Effector memory CD8-positive, alpha-beta T cell (primary cell): Measurements from ENCODE around the gene NDUFB8.
"Not testable (repeated sequence)": the region's sequence is repeated elsewhere in the genome, so short reads cannot be mapped to it uniquely, and the experiment has no call there.

ENCODE experiments used
- ATAC-seq: fragments of 150-1000 bp; cut with Tn5 transposase; replicated peaks from 2 replicates; pipeline ENCODE4 v1.10.0; 2021; ENCODE audit warnings: mild to moderate bottlenecking, moderate library complexity
- DNase-seq, 3 experiments: peaks; one replicate each; pipeline ENCODE4 v3.0.0; 2021
- H3K27ac Mint-ChIP-seq, 2 donors: one replicate each; pipeline ENCODE4 v1.8.0; 2022; ENCODE audit warnings: mild to moderate bottlenecking in 2 of 2, mixed read lengths in 2 of 2, moderate library complexity in 2 of 2
- H3K27me3 Mint-ChIP-seq, 2 donors: one replicate each; pipeline ENCODE4 v1.8.0; 2022; ENCODE audit warnings: mixed read lengths in 2 of 2
- H3K36me3 Mint-ChIP-seq: one replicate; pipeline ENCODE4 v1.8.0; 2022; ENCODE audit warnings: mild to moderate bottlenecking, moderate library complexity, mixed read lengths; ENCODE audit not compliant: insufficient read depth
- H3K4me1 Mint-ChIP-seq, 2 donors: one replicate each; pipeline ENCODE4 v1.8.0; 2022; ENCODE audit warnings: low read depth in 2 of 2, mixed read lengths in 2 of 2
- H3K4me3 Mint-ChIP-seq, 2 donors: one replicate each; pipeline ENCODE4 v1.8.0; 2022; ENCODE audit warnings: mild to moderate bottlenecking in 2 of 2, mixed read lengths in 2 of 2, moderate library complexity in 2 of 2
- H3K9me3 Mint-ChIP-seq, 2 donors: one replicate each; pipeline ENCODE4 v1.8.0; 2022; ENCODE audit warnings: mixed read lengths in 2 of 2
- total RNA-seq, 9 experiments: gene quantifications; one replicate each; lab custom pipeline; 2026; lab: John Stamatoyannopoulos, UW

The NDUFB8 gene
- total RNA-seq: 13.5 to 24.1 (median 18.1) reads per million in 9 experiments

DNA sequence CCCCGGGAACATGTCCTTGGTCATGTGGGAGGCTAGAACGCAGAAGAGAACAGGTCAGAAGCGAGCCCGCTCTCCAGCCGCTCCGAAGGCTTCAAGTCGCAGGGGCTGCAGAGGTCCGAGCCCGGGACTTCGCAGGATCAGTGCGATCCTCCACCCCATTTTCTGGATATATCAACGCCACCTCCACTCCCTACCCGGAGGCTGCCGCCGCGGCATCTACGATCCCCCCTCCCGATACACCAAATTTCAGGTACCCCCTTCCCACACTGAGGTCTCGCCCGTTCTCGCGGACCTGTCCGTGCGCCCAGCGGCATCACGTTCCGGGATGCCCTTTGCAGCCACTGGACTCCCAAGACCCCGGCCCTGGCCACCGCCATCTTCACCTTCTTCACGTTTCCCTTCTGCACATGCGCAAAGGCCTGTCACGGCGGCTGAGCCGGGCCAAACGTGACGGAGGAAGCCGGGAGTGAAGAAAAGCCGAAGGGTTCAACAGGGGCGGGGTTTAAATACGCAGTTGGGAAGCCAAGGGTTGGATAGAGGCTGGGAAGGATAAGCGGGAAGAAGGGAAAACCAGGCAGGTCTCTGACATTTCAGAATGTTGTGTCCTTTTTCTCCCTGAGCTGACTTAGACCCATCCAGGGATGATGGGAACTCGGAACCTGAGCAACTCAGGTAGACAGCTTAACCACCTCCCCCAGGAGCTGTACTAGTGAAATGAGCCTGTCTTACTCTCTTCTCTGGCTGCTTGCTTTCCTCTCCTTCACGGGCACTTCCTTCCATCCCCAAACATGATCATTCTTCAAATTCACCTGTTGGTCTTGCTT lies at the start of gene NDUFB8:
TSS of gene NDUFB8 (minus strand) at position 397 of the 824 bp plus-strand sequence. CDS start at position 377, 20 bp downstream.
- H3K36me3 Mint-ChIP-seq: peaks cover 29% of the 10 kb centered on the region
- peak within 1 kb of the TSS; percentile 97 to 98 for H3K27ac Mint-ChIP-seq
- ATAC-seq (peak; percentile 82), DNase-seq (peak; percentile 82 to 87 (median 86))
- no peaks in the 10 kb centered on the region for H3K27me3 Mint-ChIP-seq
- peak within 1 kb of the TSS; percentile 91 to 96 for H3K4me3 Mint-ChIP-seq
- H3K9me3 Mint-ChIP-seq: no peaks in the 10 kb centered on the region
- peaks cover 15 to 23% of the 10 kb centered on the region in 2 donors for H3K4me1 Mint-ChIP-seq

DNA sequence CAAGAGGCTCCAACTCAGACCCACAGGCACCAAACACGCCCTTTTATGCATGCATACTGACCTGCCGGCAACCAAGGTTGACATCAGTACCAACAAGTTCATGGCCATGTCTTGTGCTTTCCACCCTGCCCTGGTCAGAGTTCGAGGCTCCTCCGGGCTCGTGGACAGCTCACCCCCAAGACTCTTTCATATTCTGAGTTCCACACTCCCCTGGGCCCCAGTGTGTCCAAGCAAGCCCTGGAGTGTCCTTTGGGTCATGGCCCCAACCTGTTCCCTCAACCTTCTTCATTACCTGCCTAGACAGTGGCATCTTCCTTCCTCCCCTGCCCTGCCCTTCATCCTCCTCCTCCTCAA lies 46.6 kb upstream of the NDUFB8 start:
- Mint-ChIP-seq H3K4me3 (no peak overlapping the region), H3K36me3 (peaks cover 2% of the 10 kb centered on the region), H3K4me1 (no peaks in the 10 kb centered on the region), H3K27ac (no peak overlapping the region), H3K27me3 (peaks cover 0 to 50% of the 10 kb centered on the region in 2 donors), H3K9me3 (no peaks in the 10 kb centered on the region)
- ATAC-seq (no peak), DNase-seq (no peak)

DNA sequence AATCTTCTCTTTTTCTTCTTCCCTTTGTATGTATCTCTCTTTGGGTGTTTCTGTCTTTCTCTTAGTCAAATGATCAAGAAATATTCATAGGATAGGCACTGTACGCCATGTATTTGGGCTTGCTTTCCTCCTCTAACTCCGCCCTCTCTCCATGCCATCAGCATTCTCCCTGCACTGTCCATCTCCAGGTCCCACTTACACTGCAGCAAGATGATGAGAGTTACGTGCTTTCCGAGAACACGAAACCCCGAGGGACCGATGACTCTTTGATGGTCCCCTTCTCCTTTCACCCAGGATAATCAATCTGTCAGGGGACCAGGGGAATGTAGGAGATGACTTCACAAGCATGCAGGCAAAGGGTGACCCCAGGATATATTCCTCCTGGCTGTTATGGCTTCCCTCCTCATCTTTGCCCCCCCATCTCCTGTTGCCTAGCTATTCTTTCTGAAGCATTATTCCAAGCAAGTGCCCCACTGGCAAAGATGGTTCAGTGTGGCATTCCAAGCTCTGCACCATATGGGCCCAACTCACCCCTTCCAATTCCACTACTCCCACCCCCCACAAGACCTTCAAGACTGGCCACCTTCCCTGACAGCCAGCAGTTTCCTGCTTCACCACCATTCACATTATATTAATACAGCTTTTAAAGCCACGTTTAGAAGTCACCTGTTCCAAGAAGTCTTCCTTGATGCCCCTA lies 46.1 kb upstream of the NDUFB8 start:
- no peaks in the 10 kb centered on the region for H3K4me1 Mint-ChIP-seq
- no peak overlapping the region for H3K27ac Mint-ChIP-seq
- peaks cover 2% of the 10 kb centered on the region for H3K36me3 Mint-ChIP-seq
- no peaks in the 10 kb centered on the region for H3K9me3 Mint-ChIP-seq
- ATAC-seq (no peak), DNase-seq (no peak)
- no peak overlapping the region for H3K4me3 Mint-ChIP-seq
- H3K27me3 Mint-ChIP-seq: peaks cover 0 to 50% of the 10 kb centered on the region in 2 donors

DNA sequence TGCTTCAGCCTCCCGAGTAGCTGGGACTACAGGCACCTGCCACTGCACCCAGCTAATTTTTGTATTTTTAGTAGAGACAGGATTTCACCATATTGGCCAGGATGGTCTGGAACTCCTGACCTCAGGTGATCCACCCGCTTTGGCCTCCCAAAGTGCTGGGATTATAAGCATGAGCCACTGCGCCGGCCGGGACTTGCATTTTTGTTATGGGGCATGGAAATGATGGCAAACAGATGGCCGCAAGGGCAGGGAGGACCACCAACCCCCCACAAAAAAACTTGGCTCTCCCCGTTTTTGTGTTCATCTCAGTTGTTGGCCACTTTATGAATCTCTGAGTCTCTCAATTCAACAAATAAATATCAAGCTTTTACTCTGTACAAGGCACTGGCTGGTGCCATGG lies 45.5 kb upstream of the NDUFB8 start:
- H3K36me3 Mint-ChIP-seq, H3K4me1 Mint-ChIP-seq, DNase-seq, H3K27ac Mint-ChIP-seq, H3K9me3 Mint-ChIP-seq, ATAC-seq, H3K4me3 Mint-ChIP-seq: not testable (repeated sequence)
- peaks cover 0 to 50% of the 10 kb centered on the region in 2 donors for H3K27me3 Mint-ChIP-seq

DNA sequence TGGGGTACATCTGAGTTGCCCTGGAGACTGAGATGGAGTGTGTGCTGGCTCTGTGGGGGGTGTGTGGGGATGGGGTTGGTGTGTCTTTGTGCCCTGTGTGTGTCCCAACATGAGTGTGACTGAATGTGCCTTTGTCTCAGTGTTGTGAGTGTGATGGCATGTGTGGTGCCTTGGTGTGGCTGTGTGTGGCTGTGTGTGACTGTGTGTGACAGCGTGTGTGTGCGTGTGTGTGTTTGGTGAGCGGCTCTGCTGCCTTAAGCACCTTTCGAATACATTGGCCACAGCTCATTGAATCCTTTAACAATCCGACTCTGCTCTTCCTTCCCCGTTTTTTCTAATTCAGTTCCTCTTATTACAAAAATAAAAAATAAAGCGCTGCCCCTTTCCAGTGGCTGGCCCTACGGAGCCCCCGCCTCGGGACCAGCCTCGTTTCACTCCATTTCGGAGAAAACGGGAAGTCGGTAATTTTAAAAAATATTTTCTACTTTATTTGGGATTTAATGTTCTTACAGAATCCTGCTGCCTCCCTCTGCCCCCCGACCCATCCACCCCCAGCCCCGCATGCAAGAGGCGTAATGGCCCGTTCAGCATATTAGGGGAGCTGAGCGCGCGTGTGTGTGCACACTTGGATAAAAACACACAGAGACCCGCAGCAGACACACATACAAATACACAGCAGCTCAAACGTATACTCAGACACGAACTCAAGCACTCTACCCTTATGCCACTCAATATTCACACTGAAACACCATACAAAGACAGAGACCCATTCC lies 41.6 kb upstream of the NDUFB8 start:
- no peak for ATAC-seq
- peaks cover 0 to 29% of the 10 kb centered on the region in 2 donors for H3K27me3 Mint-ChIP-seq
- H3K4me1 Mint-ChIP-seq: no peaks in the 10 kb centered on the region
- DNase-seq: no peak
- H3K27ac Mint-ChIP-seq: no peak overlapping the region
- no peaks in the 10 kb centered on the region for H3K9me3 Mint-ChIP-seq
- no peak overlapping the region for H3K4me3 Mint-ChIP-seq
- peaks cover 2% of the 10 kb centered on the region for H3K36me3 Mint-ChIP-seq

DNA sequence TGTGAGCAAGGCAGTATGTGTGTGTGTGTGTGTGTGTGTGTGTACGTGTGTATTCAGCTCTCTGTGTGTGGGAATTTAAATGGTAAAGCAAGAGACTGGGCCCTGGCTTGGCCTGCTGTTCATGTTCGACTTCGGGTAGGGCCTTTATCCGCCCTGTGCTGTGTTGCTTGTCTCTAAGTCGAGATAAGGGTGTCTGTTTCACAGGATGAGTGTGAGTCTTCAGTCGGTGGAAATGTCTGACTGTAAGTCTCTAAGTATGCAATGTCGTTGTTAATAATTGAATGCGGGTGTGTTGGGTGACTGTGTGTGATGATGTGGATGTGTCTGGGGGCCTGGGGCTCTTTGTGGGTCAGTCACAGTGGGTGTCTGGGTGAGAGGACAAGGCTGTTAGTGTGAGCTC lies 40.8 kb upstream of the NDUFB8 start:
- H3K36me3 Mint-ChIP-seq: peaks cover 2% of the 10 kb centered on the region
- H3K9me3 Mint-ChIP-seq: no peaks in the 10 kb centered on the region
- DNase-seq (no peak), ATAC-seq (no peak)
- H3K4me3 Mint-ChIP-seq: no peak overlapping the region
- no peak overlapping the region for H3K27ac Mint-ChIP-seq
- H3K4me1 Mint-ChIP-seq: no peaks in the 10 kb centered on the region
- H3K27me3 Mint-ChIP-seq: peaks cover 0 to 23% of the 10 kb centered on the region in 2 donors

DNA sequence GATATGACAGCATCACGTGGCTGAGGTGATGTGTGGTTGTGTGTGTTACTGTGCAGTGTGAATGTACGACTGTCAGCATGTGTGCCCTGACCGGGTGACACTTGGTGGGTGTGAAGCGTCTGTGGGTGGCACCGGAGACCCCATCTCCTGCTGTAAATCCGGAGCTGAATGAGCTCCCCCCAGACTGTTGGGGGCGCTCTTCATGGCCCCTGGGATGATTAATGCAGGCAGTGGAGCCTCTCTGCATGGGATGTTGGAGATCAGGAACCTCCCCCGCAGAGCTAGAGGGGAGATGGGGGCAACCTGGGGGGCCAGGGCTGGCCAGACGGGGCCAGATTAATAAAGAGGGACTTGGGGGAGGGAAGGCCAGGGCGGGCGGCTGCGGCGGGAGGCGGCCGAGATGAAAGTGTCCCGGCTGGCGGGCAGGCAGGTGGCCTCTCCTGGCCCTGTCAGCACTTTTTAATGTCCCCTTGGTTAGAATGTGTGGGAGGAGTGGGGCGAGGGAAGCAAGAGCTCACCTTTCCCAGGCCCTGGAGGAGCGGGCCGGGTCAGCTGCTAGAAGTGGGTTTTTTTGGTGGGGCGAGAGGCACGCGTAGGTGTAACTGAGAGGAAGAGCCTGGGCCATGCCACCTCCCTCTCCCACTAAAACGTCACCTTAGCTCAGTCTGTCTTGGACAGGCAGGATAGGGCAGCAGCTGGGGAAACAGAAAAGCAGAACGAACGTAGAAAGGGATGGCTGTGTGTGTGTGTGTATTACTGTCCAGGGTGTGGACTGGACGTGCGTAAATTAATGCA lies 40.2 kb upstream of the NDUFB8 start:
- H3K4me3 Mint-ChIP-seq: no peak overlapping the region
- no peaks in the 10 kb centered on the region for H3K4me1 Mint-ChIP-seq
- H3K36me3 Mint-ChIP-seq: peaks cover 1% of the 10 kb centered on the region
- H3K27ac Mint-ChIP-seq: no peak overlapping the region
- no peaks in the 10 kb centered on the region for H3K9me3 Mint-ChIP-seq
- DNase-seq: no peak
- H3K27me3 Mint-ChIP-seq: peaks cover 0 to 26% of the 10 kb centered on the region in 2 donors
- peak; percentile 41 for ATAC-seq

DNA sequence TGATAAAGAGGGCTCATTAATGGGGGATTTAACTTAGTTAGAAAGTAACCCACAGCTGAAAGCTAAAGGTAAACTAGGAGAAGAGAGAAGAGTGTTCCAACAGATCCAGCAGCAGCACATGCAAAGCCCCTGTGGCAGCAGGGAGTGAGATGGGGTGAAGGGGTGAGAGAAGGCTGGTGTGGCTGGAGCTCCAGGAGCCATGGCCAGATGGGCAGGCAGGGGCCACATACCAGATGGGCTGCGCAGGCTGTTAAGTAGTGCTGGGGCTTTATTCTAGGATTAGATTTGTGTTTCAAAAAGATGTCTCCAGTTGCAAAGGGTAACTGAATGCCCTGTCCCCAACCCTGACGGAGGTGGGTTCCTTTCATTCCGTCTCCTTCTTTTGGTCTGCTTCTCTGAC lies 39.2 kb upstream of the NDUFB8 start:
- H3K9me3 Mint-ChIP-seq: no peaks in the 10 kb centered on the region
- H3K27ac Mint-ChIP-seq: no peak overlapping the region
- DNase-seq (no peak), ATAC-seq (no peak)
- H3K27me3 Mint-ChIP-seq: peaks cover 0 to 27% of the 10 kb centered on the region in 2 donors
- no peaks in the 10 kb centered on the region for H3K4me1 Mint-ChIP-seq
- peaks cover 2% of the 10 kb centered on the region for H3K36me3 Mint-ChIP-seq
- H3K4me3 Mint-ChIP-seq: no peak overlapping the region

DNA sequence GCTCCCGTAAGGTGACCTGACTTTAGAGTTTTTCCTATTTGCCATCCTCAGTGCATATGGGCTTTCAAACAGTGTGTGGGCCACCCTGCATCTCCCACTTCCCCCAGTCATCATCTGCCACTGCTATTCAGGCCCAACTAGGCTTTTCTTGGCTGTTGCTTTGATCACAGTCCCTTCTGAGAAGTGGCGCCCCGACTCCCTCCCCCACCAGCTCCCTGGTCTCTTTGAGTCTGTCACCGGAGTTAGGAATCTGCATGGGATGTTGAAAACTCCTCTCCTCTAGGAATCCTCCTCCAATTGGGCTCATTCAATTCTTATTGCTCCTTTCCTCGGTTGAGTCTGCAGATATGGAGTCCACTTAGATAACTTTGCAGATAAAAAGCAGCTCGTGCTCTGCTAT lies 38.2 kb upstream of the NDUFB8 start:
- no peaks in the 10 kb centered on the region for H3K9me3 Mint-ChIP-seq
- ATAC-seq: no peak
- H3K27ac Mint-ChIP-seq: no peak overlapping the region
- no peak for DNase-seq
- no peak overlapping the region for H3K4me3 Mint-ChIP-seq
- H3K4me1 Mint-ChIP-seq: peaks cover 0 to 3% of the 10 kb centered on the region in 2 donors
- H3K27me3 Mint-ChIP-seq: peaks cover 8 to 19% of the 10 kb centered on the region in 2 donors
- peaks cover 2% of the 10 kb centered on the region for H3K36me3 Mint-ChIP-seq

DNA sequence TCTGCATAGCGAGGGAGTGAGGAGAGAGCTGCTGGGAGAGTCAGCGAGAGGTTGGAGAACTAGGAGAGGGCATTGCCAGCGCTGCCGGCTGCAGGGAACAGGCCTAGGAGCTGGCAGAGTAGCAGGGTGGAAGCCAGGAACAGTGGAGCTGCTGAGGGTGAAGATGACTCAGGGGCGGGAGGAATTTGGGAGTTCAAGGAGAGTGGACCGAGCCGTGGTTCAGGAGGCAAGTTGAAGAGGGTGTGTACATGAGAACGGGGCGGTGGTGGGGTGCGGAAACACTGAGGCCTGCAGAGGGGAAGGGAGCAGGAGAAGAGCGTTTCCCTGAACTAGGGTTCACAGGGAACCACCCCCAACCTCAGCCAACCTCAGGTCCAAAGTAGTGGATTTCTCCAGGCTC lies 37.6 kb upstream of the NDUFB8 start:
- Mint-ChIP-seq H3K4me1 (peaks cover 0 to 3% of the 10 kb centered on the region in 2 donors), H3K27ac (no peak overlapping the region), H3K4me3 (no peak overlapping the region), H3K9me3 (no peaks in the 10 kb centered on the region), H3K36me3 (peaks cover 2% of the 10 kb centered on the region), H3K27me3 (peaks cover 10 to 17% of the 10 kb centered on the region in 2 donors)
- DNase-seq (no peak), ATAC-seq (no peak)

DNA sequence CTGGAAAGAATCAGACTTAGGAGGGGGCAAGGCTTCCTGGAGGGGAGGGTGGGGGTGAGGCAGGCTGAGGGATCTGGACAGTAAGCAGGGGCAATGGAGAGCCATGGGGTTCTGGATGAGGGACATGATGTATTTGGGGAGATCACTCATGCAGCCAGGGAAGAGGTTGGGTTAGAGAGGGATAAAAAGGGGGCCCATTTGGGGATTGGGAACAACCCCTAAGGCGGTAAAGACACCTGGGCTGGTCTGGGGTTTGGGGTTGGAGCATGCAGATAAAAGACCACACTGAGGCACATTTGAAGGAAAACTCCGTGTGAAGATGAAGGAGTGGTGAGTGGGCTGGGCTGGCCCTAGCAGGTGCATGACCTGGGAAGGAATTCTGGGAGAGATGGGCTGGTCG lies 36.9 kb upstream of the NDUFB8 start:
- peaks cover 0 to 7% of the 10 kb centered on the region in 2 donors for H3K4me1 Mint-ChIP-seq
- H3K9me3 Mint-ChIP-seq: no peaks in the 10 kb centered on the region
- H3K36me3 Mint-ChIP-seq: peaks cover 2% of the 10 kb centered on the region
- DNase-seq (no peak), ATAC-seq (no peak)
- no peak overlapping the region for H3K4me3 Mint-ChIP-seq
- no peak overlapping the region for H3K27ac Mint-ChIP-seq
- H3K27me3 Mint-ChIP-seq: peaks cover 10 to 17% of the 10 kb centered on the region in 2 donors

DNA sequence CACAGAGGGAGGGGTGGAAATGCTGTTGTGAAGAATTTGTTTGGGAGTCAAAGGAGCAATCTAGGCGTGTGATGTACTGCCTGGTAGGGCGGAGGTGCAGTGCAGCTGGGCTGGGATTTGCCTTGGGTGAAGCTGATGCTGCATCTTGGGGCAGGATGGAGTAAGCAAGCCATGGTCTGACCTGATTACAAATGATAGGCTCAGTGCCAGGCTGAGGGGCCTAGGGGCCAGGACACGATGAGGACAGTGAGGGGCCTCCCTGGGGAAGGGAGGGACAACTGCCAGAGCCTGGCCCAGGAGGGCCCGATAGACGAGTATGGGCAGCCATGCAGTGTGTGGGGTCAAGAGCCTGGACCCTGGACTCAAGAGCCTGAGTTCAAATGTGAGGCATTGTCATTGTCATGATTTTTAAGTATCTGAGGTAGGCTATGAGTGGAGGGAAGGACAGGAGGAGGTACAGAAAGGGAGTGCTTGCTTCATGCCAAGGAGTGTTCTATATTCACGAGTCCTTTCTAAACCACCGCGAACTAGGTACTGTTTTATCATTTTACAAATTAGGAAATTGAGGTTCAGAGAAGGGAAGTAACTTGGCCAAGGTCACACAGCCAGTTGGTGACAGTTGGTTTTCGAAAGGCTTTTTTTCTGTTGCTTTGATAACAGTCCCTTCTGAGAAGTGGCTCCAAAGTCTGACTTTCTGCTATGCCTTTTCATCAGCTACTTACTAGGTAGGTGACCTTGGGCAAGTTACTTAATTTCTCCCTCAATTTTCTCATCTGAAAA lies 35.7 kb upstream of the NDUFB8 start:
- no peak for DNase-seq
- Mint-ChIP-seq H3K27ac (no peak overlapping the region), H3K36me3 (peaks cover 2% of the 10 kb centered on the region), H3K4me1 (peaks cover 0 to 10% of the 10 kb centered on the region in 2 donors), H3K27me3 (peaks cover 10 to 17% of the 10 kb centered on the region in 2 donors), H3K9me3 (no peaks in the 10 kb centered on the region), H3K4me3 (no peak overlapping the region)
- ATAC-seq: no peak
